ENCODE measurements around the gene SMIM7. TPM values are rescaled to one million over a fixed set of nuclear protein-coding genes. Genes with fewer than 3 reads are reported as not detected.

SMIM7 gene
- total RNA-seq (2014; rRNA removed; shearing (Covaris generic)) (65.8 and 79.0 TPM in 2 replicates), polyA plus RNA-seq (2016; fragmentation: Nextera tagmentation; extraction: Ambion mirVana) (89.9 and 92.9 TPM in 2 replicates)

GRCh38 chr19:16659832-16660708 lies at the start of gene SMIM7:
Gene SMIM7, minus strand, starts transcription at chr19:16660144. Its CDS starts 34 bp downstream, at chr19:16660110.
- H3K9ac ChIP-seq: peak within 1 kb of the TSS; percentile 88
- no peaks in the 10 kb centered on the region for H3K9me3 ChIP-seq (ENCODE audit: low read depth)
- in situ Hi-C loops (cut with MboI): no loop called here
- 1% methylated on average over 53 to 60 of the region's 60 CpGs for WGBS, 2 experiments (ENCODE audit: low coverage in 1 of 2, low lambda C conversion rate in 2 of 2, missing lambda C conversion rate in 2 of 2)
- H3K4me2 ChIP-seq (ENCODE audit: unreplicated experiment): peak within 1 kb of the TSS; percentile 98
- peaks cover 7% of the 10 kb centered on the region; the same call in 1 of the 2 replicates for H3K4me1 ChIP-seq (ENCODE audit: insufficient read depth)
- 0 out of 2 replicates have a peak, but pooled peaks cover 3% of the 10 kb centered on the region for H4K20me1 ChIP-seq (ENCODE audit: insufficient read depth)
- H3K27me3 ChIP-seq (replicated peaks; ENCODE audit: insufficient read depth): no peaks in the 10 kb centered on the region
- H3K27ac ChIP-seq: peak within 1 kb of the TSS; percentile 83
- H3F3A ChIP-seq (ENCODE audit: insufficient read depth): no peaks in the 10 kb centered on the region
- peak; percentile 99 for DNase-seq
- H3K9me2 ChIP-seq (ENCODE audit: insufficient read depth): no peaks in the 10 kb centered on the region
- H3K4me3 ChIP-seq: peak within 1 kb of the TSS; percentile 92
- peaks cover 3% of the 10 kb centered on the region; the same call in 1 of the 2 replicates for H3K36me3 ChIP-seq (ENCODE audit: low read depth)
- H2AFZ ChIP-seq: peak within 1 kb of the TSS; percentile 95
- TF ChIP-seq EZH2 (IDR thresholded peaks at IDR 0.05; ENCODE audit: insufficient read depth, poor library complexity, severe bottlenecking) (no peak), EZH2phosphoT487 (IDR thresholded peaks at IDR 0.05; ENCODE audit: insufficient read depth, low read depth) (no peak)
- H3K79me2 ChIP-seq (ENCODE audit: insufficient read depth): peaks cover 44% of the 10 kb centered on the region

- no peaks in the 10 kb centered on the region for H3K9me2 ChIP-seq (ENCODE audit: insufficient read depth)
- H3K27me3 ChIP-seq (replicated peaks; ENCODE audit: insufficient read depth): peaks cover 41% of the 10 kb centered on the region
- no peaks in the 10 kb centered on the region for H4K20me1 ChIP-seq (ENCODE audit: insufficient read depth)
- H3K36me3 ChIP-seq (ENCODE audit: low read depth): no peaks in the 10 kb centered on the region
- TF ChIP-seq EZH2 (IDR thresholded peaks at IDR 0.05; ENCODE audit: insufficient read depth, poor library complexity, severe bottlenecking) (no peak), EZH2phosphoT487 (IDR thresholded peaks at IDR 0.05; ENCODE audit: insufficient read depth, low read depth) (no peak)
- peaks cover 6% of the 10 kb centered on the region; the same call in 1 of the 2 replicates for H3K4me1 ChIP-seq (ENCODE audit: insufficient read depth)
- no peak overlapping the region for H3K4me2 ChIP-seq (ENCODE audit: unreplicated experiment)
- peaks cover 6% of the 10 kb centered on the region; the same call in 1 of the 2 replicates for H3F3A ChIP-seq (ENCODE audit: insufficient read depth)
- H3K9ac ChIP-seq: no peak overlapping the region
- no peaks in the 10 kb centered on the region for H3K79me2 ChIP-seq (ENCODE audit: insufficient read depth)
- no peak overlapping the region for H3K27ac ChIP-seq
- no peaks in the 10 kb centered on the region for H3K9me3 ChIP-seq (ENCODE audit: low read depth)
- H2AFZ ChIP-seq: no peak overlapping the region
- 61 to 66% methylated on average over 4 of the region's 4 CpGs for WGBS, 2 experiments (ENCODE audit: low coverage in 1 of 2, low lambda C conversion rate in 2 of 2, missing lambda C conversion rate in 2 of 2)
- in situ Hi-C loops (cut with MboI): no loop called here
- H3K4me3 ChIP-seq: no peak overlapping the region
- no peak for DNase-seq
Observed at GRCh38 chr19:16703677-16704076, 43.7 kb upstream of the SMIM7 start.

GRCh38 chr19:16702123-16702522 lies 42.2 kb upstream of the SMIM7 start:
- Histone ChIP-seq H2AFZ (no peak overlapping the region), H3K79me2 (ENCODE audit: insufficient read depth) (no peaks in the 10 kb centered on the region), H3K27me3 (replicated peaks; ENCODE audit: insufficient read depth) (peaks cover 56% of the 10 kb centered on the region), H3K9me2 (ENCODE audit: insufficient read depth) (no peaks in the 10 kb centered on the region), H3K4me1 (ENCODE audit: insufficient read depth) (peaks cover 6% of the 10 kb centered on the region; the same call in 1 of the 2 replicates), H3K9ac (no peak overlapping the region), H4K20me1 (ENCODE audit: insufficient read depth) (no peaks in the 10 kb centered on the region), H3F3A (ENCODE audit: insufficient read depth) (peaks cover 6% of the 10 kb centered on the region; the same call in 1 of the 2 replicates), H3K27ac (0 out of 2 replicates have a peak overlapping the region, but pooled peaks have one; percentile 18), H3K4me3 (no peak overlapping the region), H3K4me2 (ENCODE audit: unreplicated experiment) (no peak overlapping the region), H3K9me3 (ENCODE audit: low read depth) (no peaks in the 10 kb centered on the region), H3K36me3 (ENCODE audit: low read depth) (no peaks in the 10 kb centered on the region)
- in situ Hi-C loops (cut with MboI): no loop called here
- WGBS, 2 experiments (ENCODE audit: low coverage in 1 of 2, low lambda C conversion rate in 2 of 2, missing lambda C conversion rate in 2 of 2): 1 to 3% methylated on average over 6 of the region's 6 CpGs
- TF ChIP-seq EZH2phosphoT487 (IDR thresholded peaks at IDR 0.05; ENCODE audit: insufficient read depth, low read depth) (peak; percentile 98), EZH2 (IDR thresholded peaks at IDR 0.05; ENCODE audit: insufficient read depth, poor library complexity, severe bottlenecking) (no peak)
- DNase-seq: peak; percentile 89

- Histone ChIP-seq H3K9me3 (ENCODE audit: low read depth) (no peaks in the 10 kb centered on the region), H3K27ac (no peak overlapping the region), H4K20me1 (ENCODE audit: insufficient read depth) (no peaks in the 10 kb centered on the region), H3K4me3 (no peak overlapping the region), H3F3A (ENCODE audit: insufficient read depth) (peaks cover 6% of the 10 kb centered on the region; the same call in 1 of the 2 replicates), H3K9me2 (ENCODE audit: insufficient read depth) (no peaks in the 10 kb centered on the region), H3K79me2 (ENCODE audit: insufficient read depth) (no peaks in the 10 kb centered on the region), H3K27me3 (replicated peaks; ENCODE audit: insufficient read depth) (peaks cover 40% of the 10 kb centered on the region), H3K9ac (no peak overlapping the region), H3K4me1 (ENCODE audit: insufficient read depth) (peaks cover 6% of the 10 kb centered on the region; the same call in 1 of the 2 replicates), H2AFZ (no peak overlapping the region), H3K4me2 (ENCODE audit: unreplicated experiment) (no peak overlapping the region), H3K36me3 (ENCODE audit: low read depth) (no peaks in the 10 kb centered on the region)
- DNase-seq: no peak
- TF ChIP-seq EZH2 (IDR thresholded peaks at IDR 0.05; ENCODE audit: insufficient read depth, poor library complexity, severe bottlenecking) (no peak), EZH2phosphoT487 (IDR thresholded peaks at IDR 0.05; ENCODE audit: insufficient read depth, low read depth) (no peak)
- WGBS, 2 experiments (ENCODE audit: low coverage in 1 of 2, low lambda C conversion rate in 2 of 2, missing lambda C conversion rate in 2 of 2): 3 to 7% methylated on average over 5 of the region's 5 CpGs
- in situ Hi-C loops (cut with MboI): no loop called here
Observed at GRCh38 chr19:16698914-16699313, 39.0 kb upstream of the SMIM7 start.

All from GM23248 (cell line).